ENCODE results near the gene PARD6G. TPM values are rescaled to one million over a fixed set of nuclear protein-coding genes. Genes with fewer than 3 reads are reported as not detected.
"Not testable (repeated sequence)": the region's sequence is repeated elsewhere in the genome, so short reads cannot be mapped to it uniquely, and the experiment has no call there.

The PARD6G gene
- total RNA-seq, 1 donor from 2014 or later = 18.9 TPM

DNA sequence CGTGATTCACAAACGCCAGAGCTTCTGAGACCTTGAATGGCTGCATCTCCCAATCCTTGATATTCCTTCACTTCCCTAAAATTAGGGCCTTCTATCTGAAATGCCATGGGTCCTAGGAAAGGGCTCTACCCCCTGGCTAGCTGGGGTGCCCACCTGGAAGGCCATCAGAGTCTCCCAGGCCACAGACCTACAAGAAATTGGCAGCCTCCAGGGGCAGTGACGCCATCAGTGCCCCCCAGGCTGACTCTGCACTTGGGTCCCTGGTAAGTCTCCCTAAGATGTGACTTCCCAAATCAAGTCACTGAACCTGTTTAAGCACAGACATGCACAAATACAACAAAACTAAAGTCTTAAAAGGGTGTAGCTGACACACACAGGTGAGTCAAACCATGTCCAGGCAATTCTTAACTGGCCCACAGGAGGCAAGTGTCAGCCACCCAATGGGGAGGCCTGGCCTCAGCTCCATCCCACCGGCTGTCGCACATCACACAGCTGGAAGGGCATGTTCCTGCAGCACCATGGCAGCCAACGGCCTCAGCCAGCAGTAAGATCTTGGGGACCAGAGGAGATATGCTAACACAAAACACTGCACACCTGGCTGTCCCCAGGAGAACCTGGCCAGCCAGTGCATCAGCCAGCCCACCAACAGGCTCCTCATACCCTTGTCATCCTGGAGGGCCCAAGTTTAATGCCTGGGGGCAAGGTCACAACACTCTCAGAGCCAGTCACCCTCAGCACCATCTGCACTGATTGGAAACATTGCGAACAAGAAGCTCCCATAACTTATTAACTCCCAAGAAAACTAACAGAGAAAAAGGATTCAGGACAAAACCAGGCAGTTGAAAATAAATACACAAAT is 5.2 kb downstream of the PARD6G start:
- no peaks in the 10 kb centered on the region for H3K27me3 Mint-ChIP-seq (ENCODE audit: unreplicated experiment)
- no peak overlapping the region for H3K4me3 Mint-ChIP-seq (ENCODE audit: unreplicated experiment)
- H3K36me3 Mint-ChIP-seq (ENCODE audit: unreplicated experiment) = no peaks in the 10 kb centered on the region
- no peaks in the 10 kb centered on the region for H3K9me3 Mint-ChIP-seq (ENCODE audit: unreplicated experiment)
- H3K27ac Mint-ChIP-seq (ENCODE audit: unreplicated experiment) = no peak overlapping the region
- DNase-seq (ENCODE audit: extremely low spot score, unreplicated experiment) = peak; percentile 53
- TF ChIP-seq, protein P1, sequence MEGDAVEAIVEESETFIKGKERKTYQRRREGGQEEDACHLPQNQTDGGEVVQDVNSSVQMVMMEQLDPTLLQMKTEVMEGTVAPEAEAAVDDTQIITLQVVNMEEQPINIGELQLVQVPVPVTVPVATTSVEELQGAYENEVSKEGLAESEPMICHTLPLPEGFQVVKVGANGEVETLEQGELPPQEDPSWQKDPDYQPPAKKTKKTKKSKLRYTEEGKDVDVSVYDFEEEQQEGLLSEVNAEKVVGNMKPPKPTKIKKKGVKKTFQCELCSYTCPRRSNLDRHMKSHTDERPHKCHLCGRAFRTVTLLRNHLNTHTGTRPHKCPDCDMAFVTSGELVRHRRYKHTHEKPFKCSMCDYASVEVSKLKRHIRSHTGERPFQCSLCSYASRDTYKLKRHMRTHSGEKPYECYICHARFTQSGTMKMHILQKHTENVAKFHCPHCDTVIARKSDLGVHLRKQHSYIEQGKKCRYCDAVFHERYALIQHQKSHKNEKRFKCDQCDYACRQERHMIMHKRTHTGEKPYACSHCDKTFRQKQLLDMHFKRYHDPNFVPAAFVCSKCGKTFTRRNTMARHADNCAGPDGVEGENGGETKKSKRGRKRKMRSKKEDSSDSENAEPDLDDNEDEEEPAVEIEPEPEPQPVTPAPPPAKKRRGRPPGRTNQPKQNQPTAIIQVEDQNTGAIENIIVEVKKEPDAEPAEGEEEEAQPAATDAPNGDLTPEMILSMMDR (IDR thresholded peaks at IDR 0.05) = no peak
- peaks cover 7% of the 10 kb centered on the region for H3K4me1 Mint-ChIP-seq (ENCODE audit: unreplicated experiment)

GRCh38 chr18:80239830-80240229 is 7.5 kb downstream of the PARD6G start:
- no peak for DNase-seq (ENCODE audit: extremely low spot score, unreplicated experiment)
- Mint-ChIP-seq H3K36me3 (ENCODE audit: unreplicated experiment) (no peaks in the 10 kb centered on the region), H3K4me3 (ENCODE audit: unreplicated experiment) (no peak overlapping the region), H3K27me3 (ENCODE audit: unreplicated experiment) (peaks cover 5% of the 10 kb centered on the region), H3K9me3 (ENCODE audit: unreplicated experiment) (no peaks in the 10 kb centered on the region), H3K27ac (ENCODE audit: unreplicated experiment) (no peak overlapping the region), H3K4me1 (ENCODE audit: unreplicated experiment) (no peaks in the 10 kb centered on the region)
- TF ChIP-seq, protein P1 (IDR thresholded peaks at IDR 0.05) = no peak

DNA sequence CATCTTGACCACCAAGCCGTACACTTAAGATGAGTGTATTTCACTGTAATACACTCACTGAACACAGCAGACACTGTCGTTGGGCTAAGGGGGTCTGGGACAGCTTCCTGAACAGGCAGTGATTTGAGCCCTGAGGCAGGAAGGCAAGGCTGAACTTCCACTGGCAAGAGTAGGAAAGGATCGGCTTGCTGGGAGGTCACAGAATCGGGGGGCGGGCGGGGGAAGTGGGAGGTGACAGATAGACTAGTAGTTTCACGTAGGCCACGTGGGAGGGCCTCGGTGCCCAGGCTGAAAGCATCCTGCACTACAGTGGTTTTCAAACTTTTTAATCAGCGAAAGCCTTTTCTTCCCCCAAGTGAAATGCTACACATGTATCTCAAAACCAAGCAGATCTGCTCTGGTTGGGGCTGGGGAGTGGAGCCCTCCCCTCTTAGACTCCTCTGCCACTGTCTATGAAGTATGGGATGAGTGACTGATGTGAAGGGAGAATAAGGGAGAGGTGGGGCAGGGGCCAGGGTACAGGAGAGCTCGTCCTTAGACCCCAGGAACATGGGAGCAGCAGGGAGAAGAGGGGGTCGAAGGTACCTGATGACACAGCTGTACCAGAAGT is 8.6 kb downstream of the PARD6G start:
- DNase-seq (ENCODE audit: extremely low spot score, unreplicated experiment) = peak; percentile 51
- Mint-ChIP-seq H3K4me3 (ENCODE audit: unreplicated experiment) (no peak overlapping the region), H3K36me3 (ENCODE audit: unreplicated experiment) (no peaks in the 10 kb centered on the region), H3K27me3 (ENCODE audit: unreplicated experiment) (peaks cover 5% of the 10 kb centered on the region), H3K27ac (ENCODE audit: unreplicated experiment) (no peak overlapping the region), H3K4me1 (ENCODE audit: unreplicated experiment) (no peaks in the 10 kb centered on the region), H3K9me3 (ENCODE audit: unreplicated experiment) (no peaks in the 10 kb centered on the region)
- TF ChIP-seq, protein P1 (IDR thresholded peaks at IDR 0.05) = no peak

DNA sequence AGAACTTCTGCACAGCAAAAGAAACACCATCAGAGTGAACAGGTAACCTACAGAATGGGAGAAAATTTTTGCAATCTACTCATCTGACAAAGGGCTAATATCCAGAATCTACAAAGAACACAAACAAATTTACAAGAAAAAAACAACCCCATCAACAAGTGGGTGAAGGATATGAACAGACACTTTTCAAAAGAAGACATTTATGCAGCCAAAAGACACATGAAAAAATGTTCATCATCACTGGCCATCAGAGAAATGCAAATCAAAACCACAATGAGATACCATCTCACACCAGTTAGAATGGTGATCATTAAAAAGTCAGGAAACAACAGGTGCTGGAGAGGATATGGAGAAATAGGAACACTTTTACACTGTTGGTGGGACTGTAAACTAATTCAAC is 9.8 kb downstream of the PARD6G start:
- not testable (repeated sequence) for DNase-seq (ENCODE audit: extremely low spot score, unreplicated experiment); H3K27ac Mint-ChIP-seq (ENCODE audit: unreplicated experiment); H3K36me3 Mint-ChIP-seq (ENCODE audit: unreplicated experiment); H3K27me3 Mint-ChIP-seq (ENCODE audit: unreplicated experiment); H3K4me3 Mint-ChIP-seq (ENCODE audit: unreplicated experiment); H3K9me3 Mint-ChIP-seq (ENCODE audit: unreplicated experiment); H3K4me1 Mint-ChIP-seq (ENCODE audit: unreplicated experiment)

- H3K9me3 Mint-ChIP-seq (ENCODE audit: unreplicated experiment) = no peaks in the 10 kb centered on the region
- no peak overlapping the region for H3K27ac Mint-ChIP-seq (ENCODE audit: unreplicated experiment)
- H3K4me3 Mint-ChIP-seq (ENCODE audit: unreplicated experiment) = no peak overlapping the region
- DNase-seq (ENCODE audit: extremely low spot score, unreplicated experiment) = no peak
- TF ChIP-seq, protein P1 (IDR thresholded peaks at IDR 0.05) = no peak
- no peaks in the 10 kb centered on the region for H3K36me3 Mint-ChIP-seq (ENCODE audit: unreplicated experiment)
- H3K4me1 Mint-ChIP-seq (ENCODE audit: unreplicated experiment) = no peaks in the 10 kb centered on the region
- H3K27me3 Mint-ChIP-seq (ENCODE audit: unreplicated experiment) = peaks cover 5% of the 10 kb centered on the region
Observed at GRCh38 chr18:80234398-80234797, 12.9 kb downstream of the PARD6G start.
